ENCODE measurements around the gene CLTC. TPM values are rescaled to one million over a fixed set of nuclear protein-coding genes. Genes with fewer than 3 reads are reported as not detected.

CLTC gene
- total and polyA plus RNA-seq, 10 of the 15 experiments (the other 5 are each of a cell fraction or from before 2014, with no cell fraction given), result 77.5 to 188 (median 129) TPM

- TF ChIP-seq PAX8 (IDR thresholded peaks at IDR 0.05) (no peak), ZSCAN29 (IDR thresholded peaks at IDR 0.05) (no peak)
Measured at GRCh38 chr17:59600169-59600568, 19.5 kb upstream of the CLTC start (continued).

DNA sequence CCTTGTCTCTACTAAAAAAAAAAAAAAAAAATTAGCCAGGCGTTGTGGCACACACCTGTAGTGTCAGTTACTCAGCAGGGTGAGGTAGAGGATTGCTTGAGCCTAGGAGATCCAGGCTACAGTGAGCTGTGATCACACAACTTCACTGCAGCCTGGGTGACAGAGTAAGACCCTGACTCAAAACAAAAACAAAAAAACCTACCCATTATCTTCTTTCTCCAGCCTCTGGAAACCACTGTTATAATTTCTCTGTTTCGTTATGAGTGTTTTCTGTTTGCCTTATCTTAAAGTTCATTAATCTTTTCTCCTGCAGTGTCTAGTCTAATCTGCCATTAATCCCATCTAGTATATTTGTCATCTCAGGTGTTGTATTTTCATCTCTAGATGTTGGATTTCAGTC is 18.6 kb upstream of the CLTC start:
- Histone ChIP-seq H3K4me1 (ENCODE audit: control insufficient read depth, insufficient read depth, low read length) (peaks cover 9% of the 10 kb centered on the region), H4K20me1 (ENCODE audit: control insufficient read depth, insufficient read depth) (no peaks in the 10 kb centered on the region), H3K9me3 (replicated peaks; ENCODE audit: control insufficient read depth, insufficient read depth, low read length) (no peaks in the 10 kb centered on the region), H3K4me2 (ENCODE audit: control insufficient read depth, insufficient read depth) (0 out of 2 replicates have a peak overlapping the region, but pooled peaks have one; percentile 25), H2AFZ (ENCODE audit: control insufficient read depth, low read depth, low read length) (no peak overlapping the region), H3K27ac (ENCODE audit: control insufficient read depth, insufficient read depth) (no peak overlapping the region), H3K27me3 (replicated peaks in 1 of 2; ENCODE audit: control insufficient read depth in 2 of 2, insufficient read depth in 2 of 2, low read length in 1 of 2) (no peaks in the 10 kb centered on the region), H3K9ac (ENCODE audit: control insufficient read depth, insufficient read depth, low read length) (no peak overlapping the region), H3K4me3 (no peak overlapping the region), H3K36me3 (ENCODE audit: control insufficient read depth in 2 of 2, insufficient read depth in 2 of 2, low read length in 1 of 2) (peaks cover 2 to 7% of the 10 kb centered on the region in 2 experiments; a peak in 3 of 4 replicates), H3K79me2 (ENCODE audit: control insufficient read depth, insufficient read depth, low read length) (no peaks in the 10 kb centered on the region)
- in situ Hi-C loops (cut with MboI) (no loop called here), intact Hi-C loops (cut with micrococcal nuclease; ENCODE audit: unreplicated experiment) (no loop called here)
- WGBS (ENCODE audit: insufficient coverage, insufficient replicate concordance, low lambda C conversion rate, missing lambda C conversion rate), result 9% methylated on average over 2 of the region's 2 CpGs
- no TSS peak for BruUV-seq (replicated peaks)
- ATAC-seq (peak; percentile 96), DNase-seq (ENCODE audit: low read depth, low spot score) (no peak), FAIRE-seq (no peak)
- ChIA-PET RAD21 (ENCODE audit: unreplicated experiment) (interaction anchor here (0.7 kb wide), 1 partner anchor 443 kb away, joined by 3 read pairs; no protein-coding TSS in a partner anchor), POLR2A (interaction anchor here (0.7 to 1.0 kb wide), 4 partner anchors 18 to 336 kb away, joined by 3 to 4 read pairs (median 3); partner anchors contain the start of gene CLTC), CTCF (interaction anchor here (0.8 to 1.3 kb wide), 2 partner anchors 80 to 159 kb away, joined by 3 read pairs; no protein-coding TSS in a partner anchor), SMC1A (ENCODE audit: uncharacterized antibody, unreplicated experiment) (interaction anchor here (1.0 to 1.1 kb wide), 4 partner anchors 19 to 69 kb away, joined by 3 to 4 read pairs (median 3); no protein-coding TSS in a partner anchor)
- TF ChIP-seq MTA2 (IDR thresholded peaks at IDR 0.05; ENCODE audit: low read depth) (peak; percentile 87), RFX5 (IDR thresholded peaks at IDR 0.05; ENCODE audit: low read depth, low read length) (no peak), ZBTB11 (CRISPR knock-in tag; IDR thresholded peaks at IDR 0.05) (no peak), ZNF217 (IDR thresholded peaks at IDR 0.05) (no peak), CBFB (IDR thresholded peaks at IDR 0.05; ENCODE audit: low read depth) (no peak), ASH2L (IDR thresholded peaks at IDR 0.05; ENCODE audit: borderline replicate concordance, low read depth) (no peak), ESRRA (IDR thresholded peaks at IDR 0.05; ENCODE audit: low read length) (no peak), IKZF1 (conservative IDR thresholded peaks at IDR 0.05) (peak; percentile 34), NR2C1 (IDR thresholded peaks at IDR 0.05) (no peak), HCFC1 (IDR thresholded peaks at IDR 0.05; ENCODE audit: low read length) (no peak), ZNF24 (IDR thresholded peaks at IDR 0.05) (peak; percentile 44; the same call in 1 of the 2 replicates), DPF2 (IDR thresholded peaks at IDR 0.05) (peak; percentile 65; the same call in 1 of the 2 replicates), MAX (IDR thresholded peaks at IDR 0.05; ENCODE audit: low read depth, low read length) (no peak), HDAC6 (IDR thresholded peaks at IDR 0.05; ENCODE audit: unreplicated experiment) (no peak)
- TF ChIP-seq, protein P1, sequence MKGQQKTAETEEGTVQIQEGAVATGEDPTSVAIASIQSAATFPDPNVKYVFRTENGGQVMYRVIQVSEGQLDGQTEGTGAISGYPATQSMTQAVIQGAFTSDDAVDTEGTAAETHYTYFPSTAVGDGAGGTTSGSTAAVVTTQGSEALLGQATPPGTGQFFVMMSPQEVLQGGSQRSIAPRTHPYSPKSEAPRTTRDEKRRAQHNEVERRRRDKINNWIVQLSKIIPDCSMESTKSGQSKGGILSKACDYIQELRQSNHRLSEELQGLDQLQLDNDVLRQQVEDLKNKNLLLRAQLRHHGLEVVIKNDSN (IDR thresholded peaks at IDR 0.05; ENCODE audit: borderline replicate concordance, extremely low read length, insufficient read depth, low read depth, low read length), result no peak
- TF ChIP-seq, protein P2, sequence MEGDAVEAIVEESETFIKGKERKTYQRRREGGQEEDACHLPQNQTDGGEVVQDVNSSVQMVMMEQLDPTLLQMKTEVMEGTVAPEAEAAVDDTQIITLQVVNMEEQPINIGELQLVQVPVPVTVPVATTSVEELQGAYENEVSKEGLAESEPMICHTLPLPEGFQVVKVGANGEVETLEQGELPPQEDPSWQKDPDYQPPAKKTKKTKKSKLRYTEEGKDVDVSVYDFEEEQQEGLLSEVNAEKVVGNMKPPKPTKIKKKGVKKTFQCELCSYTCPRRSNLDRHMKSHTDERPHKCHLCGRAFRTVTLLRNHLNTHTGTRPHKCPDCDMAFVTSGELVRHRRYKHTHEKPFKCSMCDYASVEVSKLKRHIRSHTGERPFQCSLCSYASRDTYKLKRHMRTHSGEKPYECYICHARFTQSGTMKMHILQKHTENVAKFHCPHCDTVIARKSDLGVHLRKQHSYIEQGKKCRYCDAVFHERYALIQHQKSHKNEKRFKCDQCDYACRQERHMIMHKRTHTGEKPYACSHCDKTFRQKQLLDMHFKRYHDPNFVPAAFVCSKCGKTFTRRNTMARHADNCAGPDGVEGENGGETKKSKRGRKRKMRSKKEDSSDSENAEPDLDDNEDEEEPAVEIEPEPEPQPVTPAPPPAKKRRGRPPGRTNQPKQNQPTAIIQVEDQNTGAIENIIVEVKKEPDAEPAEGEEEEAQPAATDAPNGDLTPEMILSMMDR (IDR thresholded peaks at IDR 0.05 in 2 of 3, conservative IDR thresholded peaks at IDR 0.05 in 1 of 3; ENCODE audit: control insufficient read depth in 2 of 3, extremely low read depth in 1 of 3, insufficient read depth in 1 of 3, low read depth in 3 of 3, low read length in 3 of 3), result no peak
